ENCODE measurements around the gene CCDC15.

GRCh38 chr11:124916370-124916710, 37.7 kb upstream of the CCDC15 start:
- TF ChIP-seq CTCF (IDR thresholded peaks at IDR 0.05 in 4 of 5, conservative IDR thresholded peaks at IDR 0.05 in 1 of 5) = no peak
- TF ChIP-seq POLR2A (IDR thresholded peaks at IDR 0.05) = no peak
